Astrocyte (in vitro differentiated cells and primary cell): ENCODE measurements around the gene PLCD3. TPM values are rescaled to one million over a fixed set of nuclear protein-coding genes. Genes with fewer than 3 reads are reported as not detected.

Experiments used
- DNase-seq: peaks from one replicate; pipeline ENCODE4 v3.0.0-alpha.2; 2010; ENCODE audit warnings: low read depth
- FAIRE-seq: peaks from 2 replicates; lab custom pipeline; 2011; peaks lifted over from hg19 to GRCh38; lab: Jason Lieb, UNC
- H2AFZ ChIP-seq: 2 replicates; pipeline ENCODE4 v1.6.0; 2012; ENCODE audit warnings: low read depth, low read length, inconsistent platforms
- H3K27ac ChIP-seq: 2 replicates; pipeline ENCODE4 v1.5.1; 2011; ENCODE audit warnings: low read depth, low read length, inconsistent platforms
- H3K27me3 ChIP-seq: 2 replicates; pipeline ENCODE4 v1.6.0; 2011; ENCODE audit warnings: low read length, inconsistent platforms; ENCODE audit not compliant: insufficient read depth
- H3K36me3 ChIP-seq: 2 replicates; pipeline ENCODE4 v1.5.1; 2011; ENCODE audit warnings: low read length, inconsistent platforms; ENCODE audit not compliant: insufficient read depth
- H3K4me1 ChIP-seq: 2 replicates; pipeline ENCODE4 v1.5.1; 2011; ENCODE audit warnings: low read length, inconsistent platforms; ENCODE audit not compliant: insufficient read depth
- H3K4me2 ChIP-seq: 2 replicates; pipeline ENCODE4 v1.6.0; 2012; ENCODE audit warnings: low read length, inconsistent platforms
- H3K4me3 ChIP-seq: 2 replicates; pipeline ENCODE4 v1.5.1; 2011; ENCODE audit warnings: low read depth, mild to moderate bottlenecking, low read length, inconsistent platforms; ENCODE audit not compliant: insufficient read depth
- H3K79me2 ChIP-seq: 2 replicates; pipeline ENCODE4 v1.6.0; 2012; ENCODE audit warnings: mild to moderate bottlenecking, low read length, inconsistent platforms; ENCODE audit not compliant: insufficient read depth
- H3K9ac ChIP-seq: 2 replicates; pipeline ENCODE4 v1.6.0; 2012; ENCODE audit warnings: mild to moderate bottlenecking, low read length, inconsistent platforms
- H3K9me3 ChIP-seq: 2 replicates; pipeline ENCODE4 v1.5.1; 2012; ENCODE audit warnings: low read depth, mild to moderate bottlenecking, low read length, inconsistent platforms; ENCODE audit not compliant: insufficient read depth
- H4K20me1 ChIP-seq: 2 replicates; pipeline ENCODE4 v1.6.0; 2012; ENCODE audit warnings: low read length, inconsistent platforms; ENCODE audit not compliant: insufficient read depth
- H3K27ac Mint-ChIP-seq: one replicate; pipeline ENCODE4 v1.8.0; 2021; ENCODE audit warnings: mild to moderate bottlenecking, mixed read lengths; ENCODE audit not compliant: unreplicated experiment
- H3K27me3 Mint-ChIP-seq: one replicate; pipeline ENCODE4 v1.8.0; 2021; ENCODE audit warnings: low read depth, mixed read lengths; ENCODE audit not compliant: unreplicated experiment
- H3K36me3 Mint-ChIP-seq: one replicate; pipeline ENCODE4 v1.8.0; 2021; ENCODE audit warnings: low read depth, mixed read lengths; ENCODE audit not compliant: unreplicated experiment
- H3K4me1 Mint-ChIP-seq: one replicate; pipeline ENCODE4 v1.8.0; 2021; ENCODE audit warnings: low read depth, mixed read lengths; ENCODE audit not compliant: unreplicated experiment
- H3K4me3 Mint-ChIP-seq: one replicate; pipeline ENCODE4 v1.8.0; 2021; ENCODE audit warnings: mild to moderate bottlenecking, moderate library complexity, mixed read lengths; ENCODE audit not compliant: unreplicated experiment
- H3K9me3 Mint-ChIP-seq: one replicate; pipeline ENCODE4 v1.8.0; 2021; ENCODE audit warnings: mild to moderate bottlenecking, mixed read lengths; ENCODE audit not compliant: unreplicated experiment
- EZH2 ChIP-seq: IDR thresholded peaks from 2 replicates; pipeline ENCODE4 v1.6.1; 2012; ENCODE audit warnings: mild to moderate bottlenecking, low read length, inconsistent platforms; ENCODE audit not compliant: insufficient read depth
- total RNA-seq: library from RNA; stranded (reverse); gene quantifications from 2 replicates; pipeline ENCODE4 v1.2.1, GENCODE V29; 2021
- TF ChIP-seq, protein P1 (sequence below): IDR thresholded peaks from 2 replicates; pipeline ENCODE4 v1.5.1; 2011; ENCODE audit warnings: low read depth, mild to moderate bottlenecking, inconsistent platforms, low read length, moderate library complexity; ENCODE audit not compliant: insufficient read depth

Gene PLCD3
- total RNA-seq, 1 donor from 2014 or later, result 92.0 TPM

DNA sequence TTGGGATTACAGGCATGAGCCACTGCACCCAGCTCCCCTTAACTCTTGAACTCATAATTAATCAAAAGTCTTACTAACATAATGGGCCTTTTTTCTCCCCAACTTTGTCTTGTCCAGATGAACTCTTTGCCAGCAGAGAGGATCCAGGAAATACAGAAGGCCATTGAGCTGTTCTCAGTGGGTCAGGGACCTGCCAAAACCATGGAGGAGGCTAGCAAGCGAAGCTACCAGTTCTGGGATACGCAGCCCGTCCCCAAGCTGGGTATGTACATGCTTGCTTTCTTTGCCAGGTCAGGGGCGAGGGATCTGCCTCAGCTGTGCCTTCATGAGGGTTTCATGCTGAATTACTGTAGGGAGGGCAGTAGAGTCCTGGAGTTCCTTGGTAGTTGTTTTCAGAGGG, 45.9 kb downstream of the PLCD3 start:
- no peaks in the 10 kb centered on the region for H3K9me3 Mint-ChIP-seq
- H3K4me1 ChIP-seq, result peaks cover 14% of the 10 kb centered on the region
- peaks cover 13% of the 10 kb centered on the region for H3K36me3 Mint-ChIP-seq

DNA sequence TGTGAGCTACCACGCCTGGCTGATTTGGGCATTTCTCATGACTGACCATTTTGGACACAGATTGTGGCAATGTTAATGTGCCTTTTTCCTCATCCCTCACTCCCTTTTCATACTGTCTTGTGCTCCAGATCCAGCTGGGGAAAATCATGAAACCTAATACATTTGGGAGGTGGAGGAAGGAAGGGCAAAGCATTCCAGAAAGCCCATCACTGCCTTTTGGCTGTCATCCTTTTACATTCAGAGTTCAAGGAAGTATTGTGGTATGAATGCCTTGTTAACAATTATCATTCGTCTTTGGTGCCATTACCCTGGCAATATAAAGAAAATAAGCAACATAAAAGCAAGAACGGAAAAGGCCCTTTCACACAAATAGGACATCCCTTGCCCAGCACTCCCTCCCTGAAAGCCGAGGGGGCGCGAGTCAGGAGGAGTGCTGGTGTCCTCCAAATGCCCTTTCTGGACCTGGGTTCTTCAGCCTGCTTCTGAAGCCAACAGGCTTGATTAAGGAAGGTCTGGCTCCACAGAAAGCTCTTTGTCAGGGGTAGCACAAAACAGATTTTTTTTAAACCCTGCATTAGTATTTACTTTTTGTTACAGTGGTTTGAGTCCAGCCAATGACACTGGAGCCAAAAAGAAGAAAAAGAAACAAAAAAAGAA, 51.1 kb downstream of the PLCD3 start:
- H3K36me3 Mint-ChIP-seq, result peaks cover 10% of the 10 kb centered on the region
- Histone ChIP-seq H3K9me3 (no peaks in the 10 kb centered on the region), H3K79me2 (peaks cover 55% of the 10 kb centered on the region), H3K36me3 (peaks cover 23% of the 10 kb centered on the region), H3K27me3 (no peaks in the 10 kb centered on the region), H4K20me1 (peaks cover 45% of the 10 kb centered on the region), H3K4me3 (no peak overlapping the region), H3K4me2 (no peak overlapping the region), H3K4me1 (peaks cover 7% of the 10 kb centered on the region), H2AFZ (no peak overlapping the region), H3K27ac (no peak overlapping the region), H3K9ac (no peak overlapping the region)
- no peak overlapping the region for H3K4me3 Mint-ChIP-seq
- H3K27me3 Mint-ChIP-seq, result no peaks in the 10 kb centered on the region
- FAIRE-seq, result no peak
- TF ChIP-seq EZH2, result no peak
- TF ChIP-seq, protein P1, sequence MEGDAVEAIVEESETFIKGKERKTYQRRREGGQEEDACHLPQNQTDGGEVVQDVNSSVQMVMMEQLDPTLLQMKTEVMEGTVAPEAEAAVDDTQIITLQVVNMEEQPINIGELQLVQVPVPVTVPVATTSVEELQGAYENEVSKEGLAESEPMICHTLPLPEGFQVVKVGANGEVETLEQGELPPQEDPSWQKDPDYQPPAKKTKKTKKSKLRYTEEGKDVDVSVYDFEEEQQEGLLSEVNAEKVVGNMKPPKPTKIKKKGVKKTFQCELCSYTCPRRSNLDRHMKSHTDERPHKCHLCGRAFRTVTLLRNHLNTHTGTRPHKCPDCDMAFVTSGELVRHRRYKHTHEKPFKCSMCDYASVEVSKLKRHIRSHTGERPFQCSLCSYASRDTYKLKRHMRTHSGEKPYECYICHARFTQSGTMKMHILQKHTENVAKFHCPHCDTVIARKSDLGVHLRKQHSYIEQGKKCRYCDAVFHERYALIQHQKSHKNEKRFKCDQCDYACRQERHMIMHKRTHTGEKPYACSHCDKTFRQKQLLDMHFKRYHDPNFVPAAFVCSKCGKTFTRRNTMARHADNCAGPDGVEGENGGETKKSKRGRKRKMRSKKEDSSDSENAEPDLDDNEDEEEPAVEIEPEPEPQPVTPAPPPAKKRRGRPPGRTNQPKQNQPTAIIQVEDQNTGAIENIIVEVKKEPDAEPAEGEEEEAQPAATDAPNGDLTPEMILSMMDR, result no peak
- no peak overlapping the region for H3K27ac Mint-ChIP-seq
- DNase-seq, result no peak
- H3K4me1 Mint-ChIP-seq, result peaks cover 15% of the 10 kb centered on the region
- no peaks in the 10 kb centered on the region for H3K9me3 Mint-ChIP-seq

More for the DNA sequence above, 45.9 kb downstream of the PLCD3 start:
- no peak overlapping the region for H3K4me3 ChIP-seq
- no peaks in the 10 kb centered on the region for H3K9me3 ChIP-seq
- H3K27ac ChIP-seq, result no peak overlapping the region
- peaks cover 32% of the 10 kb centered on the region for H4K20me1 ChIP-seq
- no peak overlapping the region for H2AFZ ChIP-seq
- peaks cover 19% of the 10 kb centered on the region for H3K79me2 ChIP-seq
- FAIRE-seq, result no peak
- H3K27ac Mint-ChIP-seq, result no peak overlapping the region
- no peaks in the 10 kb centered on the region for H3K27me3 Mint-ChIP-seq
- H3K4me3 Mint-ChIP-seq, result no peak overlapping the region
- H3K4me2 ChIP-seq, result no peak overlapping the region
- no peak for DNase-seq
- no peaks in the 10 kb centered on the region for H3K27me3 ChIP-seq
- peaks cover 17% of the 10 kb centered on the region for H3K4me1 Mint-ChIP-seq
- H3K9ac ChIP-seq, result no peak overlapping the region
- no peak for TF ChIP-seq EZH2
- TF ChIP-seq, protein P1, result no peak
- peaks cover 32% of the 10 kb centered on the region for H3K36me3 ChIP-seq

DNA sequence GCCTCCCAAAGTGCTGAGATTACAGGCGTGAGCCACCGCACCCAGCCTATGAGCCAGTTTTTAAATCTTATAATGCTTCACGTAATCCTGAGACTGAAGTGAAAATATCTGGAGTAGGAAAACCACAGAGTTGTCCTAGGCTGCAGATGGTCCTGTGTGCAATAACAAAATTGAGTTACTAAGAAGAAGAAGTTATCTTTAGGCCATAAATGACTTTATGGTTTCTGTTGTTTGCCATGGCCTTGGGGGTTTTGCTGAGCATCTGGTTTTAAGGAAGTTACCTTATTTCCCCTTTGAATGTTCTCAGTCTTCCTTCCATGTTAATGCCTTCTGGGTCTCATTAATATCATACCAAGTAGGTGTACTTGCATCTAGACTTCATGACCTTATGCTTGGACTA, 54.7 kb downstream of the PLCD3 start:
- H4K20me1 ChIP-seq, result peaks cover 67% of the 10 kb centered on the region
- no peak for FAIRE-seq

More for the DNA sequence above, 54.7 kb downstream of the PLCD3 start:
- no peak for DNase-seq
- no peak for TF ChIP-seq EZH2
- TF ChIP-seq, protein P1, result no peak
- H3K79me2 ChIP-seq, result peaks cover 83% of the 10 kb centered on the region
- no peaks in the 10 kb centered on the region for H3K27me3 ChIP-seq
- peaks cover 18% of the 10 kb centered on the region for H3K36me3 ChIP-seq
- no peak overlapping the region for H2AFZ ChIP-seq
- H3K9ac ChIP-seq, result no peak overlapping the region
- Mint-ChIP-seq H3K27ac (no peak overlapping the region), H3K4me1 (peaks cover 24% of the 10 kb centered on the region), H3K36me3 (peaks cover 10% of the 10 kb centered on the region), H3K4me3 (no peak overlapping the region), H3K27me3 (no peaks in the 10 kb centered on the region), H3K9me3 (no peaks in the 10 kb centered on the region)
- no peak overlapping the region for H3K4me2 ChIP-seq
- peaks cover 12% of the 10 kb centered on the region for H3K4me1 ChIP-seq
- no peak overlapping the region for H3K27ac ChIP-seq
- no peaks in the 10 kb centered on the region for H3K9me3 ChIP-seq
- H3K4me3 ChIP-seq, result no peak overlapping the region
